ENCODE results near the gene PDE5A.
A peak's percentile ranks its signal among the peaks of the same experiment; 100 is the strongest.
"Not testable (repeated sequence)": the region's sequence is repeated elsewhere in the genome, so short reads cannot be mapped to it uniquely, and the experiment has no call there.

The PDE5A gene

GRCh38 chr4:119490335-119490734 is 138.3 kb downstream of the PDE5A start:
- Histone ChIP-seq H3K36me3 (ENCODE audit: control insufficient read depth, insufficient read depth, low read length, severe bottlenecking) (peaks cover 24% of the 10 kb centered on the region), H3K27me3 (replicated peaks; ENCODE audit: control insufficient read depth, insufficient read depth, low read length) (no peaks in the 10 kb centered on the region), H3K9me3 (ENCODE audit: control insufficient read depth, low read length) (no peaks in the 10 kb centered on the region), H3K9ac (ENCODE audit: low read length) (no peak overlapping the region), H3K4me3 (ENCODE audit: low read length) (no peak overlapping the region), H3K4me1 (ENCODE audit: control insufficient read depth, insufficient read depth, low read length) (no peaks in the 10 kb centered on the region)
- no peak for DNase-seq (ENCODE audit: low read depth)

GRCh38 chr4:119489305-119489704 is 139.3 kb downstream of the PDE5A start:
- Histone ChIP-seq H3K27me3 (replicated peaks; ENCODE audit: control insufficient read depth, insufficient read depth, low read length) (no peaks in the 10 kb centered on the region), H3K36me3 (ENCODE audit: control insufficient read depth, insufficient read depth, low read length, severe bottlenecking) (peaks cover 13% of the 10 kb centered on the region), H3K9me3 (ENCODE audit: control insufficient read depth, low read length) (no peaks in the 10 kb centered on the region), H3K4me1 (ENCODE audit: control insufficient read depth, insufficient read depth, low read length) (no peaks in the 10 kb centered on the region), H3K4me3 (ENCODE audit: low read length) (no peak overlapping the region), H3K9ac (ENCODE audit: low read length) (no peak overlapping the region)
- DNase-seq (ENCODE audit: low read depth), result no peak

- peaks cover 52% of the 10 kb centered on the region for H3K36me3 ChIP-seq (ENCODE audit: control insufficient read depth, insufficient read depth, low read length, severe bottlenecking)
- H3K4me3 ChIP-seq (ENCODE audit: low read length), result no peak overlapping the region
- H3K4me1 ChIP-seq (ENCODE audit: control insufficient read depth, insufficient read depth, low read length), result peaks cover 27% of the 10 kb centered on the region
- H3K9me3 ChIP-seq (ENCODE audit: control insufficient read depth, low read length), result no peaks in the 10 kb centered on the region
- H3K27me3 ChIP-seq (replicated peaks; ENCODE audit: control insufficient read depth, insufficient read depth, low read length), result no peaks in the 10 kb centered on the region
- no peak overlapping the region for H3K9ac ChIP-seq (ENCODE audit: low read length)
- no peak for DNase-seq (ENCODE audit: low read depth)
Measured at GRCh38 chr4:119480331-119480730, 148.3 kb downstream of the PDE5A start.

- no peak overlapping the region for H3K9ac ChIP-seq (ENCODE audit: low read length)
- peaks cover 54% of the 10 kb centered on the region for H3K36me3 ChIP-seq (ENCODE audit: control insufficient read depth, insufficient read depth, low read length, severe bottlenecking)
- DNase-seq (ENCODE audit: low read depth), result no peak
- H3K27me3 ChIP-seq (replicated peaks; ENCODE audit: control insufficient read depth, insufficient read depth, low read length), result no peaks in the 10 kb centered on the region
- H3K4me1 ChIP-seq (ENCODE audit: control insufficient read depth, insufficient read depth, low read length), result peaks cover 27% of the 10 kb centered on the region
- H3K9me3 ChIP-seq (ENCODE audit: control insufficient read depth, low read length), result no peaks in the 10 kb centered on the region
- H3K4me3 ChIP-seq (ENCODE audit: low read length), result no peak overlapping the region
Measured at GRCh38 chr4:119479835-119480234, 148.8 kb downstream of the PDE5A start.

GRCh38 chr4:119479180-119479808 is 149.3 kb downstream of the PDE5A start:
- DNase-seq (ENCODE audit: low read depth), result no peak
- Histone ChIP-seq H3K4me3 (ENCODE audit: low read length) (no peak overlapping the region), H3K9me3 (ENCODE audit: control insufficient read depth, low read length) (no peaks in the 10 kb centered on the region), H3K27me3 (replicated peaks; ENCODE audit: control insufficient read depth, insufficient read depth, low read length) (no peaks in the 10 kb centered on the region), H3K9ac (ENCODE audit: low read length) (no peak overlapping the region), H3K36me3 (ENCODE audit: control insufficient read depth, insufficient read depth, low read length, severe bottlenecking) (peaks cover 58% of the 10 kb centered on the region), H3K4me1 (ENCODE audit: control insufficient read depth, insufficient read depth, low read length) (peaks cover 27% of the 10 kb centered on the region)

- H3K36me3 ChIP-seq (ENCODE audit: control insufficient read depth, insufficient read depth, low read length, severe bottlenecking), result peaks cover 61% of the 10 kb centered on the region
Measured at GRCh38 chr4:119478446-119479179, 150.0 kb downstream of the PDE5A start.

GRCh38 chr4:119477412-119478053 is 151.1 kb downstream of the PDE5A start:
- DNase-seq (ENCODE audit: low read depth), result no peak
- no peaks in the 10 kb centered on the region for H3K9me3 ChIP-seq (ENCODE audit: control insufficient read depth, low read length)
- no peak overlapping the region for H3K4me3 ChIP-seq (ENCODE audit: low read length)
- no peak overlapping the region for H3K9ac ChIP-seq (ENCODE audit: low read length)
- H3K36me3 ChIP-seq (ENCODE audit: control insufficient read depth, insufficient read depth, low read length, severe bottlenecking), result peaks cover 56% of the 10 kb centered on the region
- no peaks in the 10 kb centered on the region for H3K27me3 ChIP-seq (replicated peaks; ENCODE audit: control insufficient read depth, insufficient read depth, low read length)
- peaks cover 27% of the 10 kb centered on the region for H3K4me1 ChIP-seq (ENCODE audit: control insufficient read depth, insufficient read depth, low read length)

More at GRCh38 chr4:119478446-119479179, 150.0 kb downstream of the PDE5A start:
- Histone ChIP-seq H3K4me1 (ENCODE audit: control insufficient read depth, insufficient read depth, low read length) (peaks cover 27% of the 10 kb centered on the region), H3K9ac (ENCODE audit: low read length) (no peak overlapping the region), H3K4me3 (ENCODE audit: low read length) (no peak overlapping the region), H3K9me3 (ENCODE audit: control insufficient read depth, low read length) (no peaks in the 10 kb centered on the region), H3K27me3 (replicated peaks; ENCODE audit: control insufficient read depth, insufficient read depth, low read length) (no peaks in the 10 kb centered on the region)
- DNase-seq (ENCODE audit: low read depth), result peak; percentile 26

- Histone ChIP-seq H3K4me3 (ENCODE audit: low read length) (no peak overlapping the region), H3K4me1 (ENCODE audit: control insufficient read depth, insufficient read depth, low read length) (no peaks in the 10 kb centered on the region), H3K9me3 (ENCODE audit: control insufficient read depth, low read length) (no peaks in the 10 kb centered on the region), H3K36me3 (ENCODE audit: control insufficient read depth, insufficient read depth, low read length, severe bottlenecking) (peaks cover 43% of the 10 kb centered on the region), H3K9ac (ENCODE audit: low read length) (no peak overlapping the region), H3K27me3 (replicated peaks; ENCODE audit: control insufficient read depth, insufficient read depth, low read length) (no peaks in the 10 kb centered on the region)
- DNase-seq (ENCODE audit: low read depth), result no peak
Measured at GRCh38 chr4:119471259-119471658, 157.3 kb downstream of the PDE5A start.

- not testable (repeated sequence) for H3K9ac ChIP-seq (ENCODE audit: low read length); H3K27me3 ChIP-seq (replicated peaks; ENCODE audit: control insufficient read depth, insufficient read depth, low read length); DNase-seq (ENCODE audit: low read depth); H3K4me1 ChIP-seq (ENCODE audit: control insufficient read depth, insufficient read depth, low read length); H3K4me3 ChIP-seq (ENCODE audit: low read length); H3K9me3 ChIP-seq (ENCODE audit: control insufficient read depth, low read length)
- peaks cover 38% of the 10 kb centered on the region for H3K36me3 ChIP-seq (ENCODE audit: control insufficient read depth, insufficient read depth, low read length, severe bottlenecking)
Measured at GRCh38 chr4:119470737-119471063, 157.9 kb downstream of the PDE5A start.

- peaks cover 35% of the 10 kb centered on the region for H3K36me3 ChIP-seq (ENCODE audit: control insufficient read depth, insufficient read depth, low read length, severe bottlenecking)
- not testable (repeated sequence) for H3K4me3 ChIP-seq (ENCODE audit: low read length); H3K4me1 ChIP-seq (ENCODE audit: control insufficient read depth, insufficient read depth, low read length); H3K27me3 ChIP-seq (replicated peaks; ENCODE audit: control insufficient read depth, insufficient read depth, low read length); H3K9me3 ChIP-seq (ENCODE audit: control insufficient read depth, low read length); H3K9ac ChIP-seq (ENCODE audit: low read length)
- peak; percentile 39 for DNase-seq (ENCODE audit: low read depth)
Measured at GRCh38 chr4:119470021-119470736, 158.4 kb downstream of the PDE5A start.

- not testable (repeated sequence) for H3K4me3 ChIP-seq (ENCODE audit: low read length); H3K9me3 ChIP-seq (ENCODE audit: control insufficient read depth, low read length); H3K4me1 ChIP-seq (ENCODE audit: control insufficient read depth, insufficient read depth, low read length); DNase-seq (ENCODE audit: low read depth); H3K27me3 ChIP-seq (replicated peaks; ENCODE audit: control insufficient read depth, insufficient read depth, low read length); H3K9ac ChIP-seq (ENCODE audit: low read length)
- H3K36me3 ChIP-seq (ENCODE audit: control insufficient read depth, insufficient read depth, low read length, severe bottlenecking), result peaks cover 29% of the 10 kb centered on the region
Measured at GRCh38 chr4:119469039-119469438, 159.6 kb downstream of the PDE5A start.
